DND-41 (cell line): ENCODE results near the gene KAZN.

Source experiments
- CTCF ChIP-seq: IDR thresholded peaks from 2 replicates; pipeline ENCODE4 v1.5.1; 2012; ENCODE audit warnings: borderline replicate concordance, low read length, moderate library complexity, mild to moderate bottlenecking; ENCODE audit not compliant: poor library complexity, severe bottlenecking; ENCODE audit errors: extremely low read depth
- EZH2 ChIP-seq: IDR thresholded peaks from 3 replicates; pipeline ENCODE4 v1.6.1; 2012; ENCODE audit warnings: borderline replicate concordance, low read depth, mild to moderate bottlenecking, moderate library complexity, low read length, inconsistent platforms; ENCODE audit not compliant: severe bottlenecking

GRCh38 chr1:15095496-15095875 is 497.0 kb downstream of the KAZN start:
- TF ChIP-seq EZH2 (no peak), CTCF (no peak)
